ENCODE results near the gene GDPD3. TPM values are rescaled to one million over a fixed set of nuclear protein-coding genes. Genes with fewer than 3 reads are reported as not detected.

GDPD3 gene
- total and polyA plus RNA-seq, 2 of the 13 experiments (the other 11 are each of a cell fraction or from before 2014, with no cell fraction given), result 18.7 to 20.6 TPM

- TF ChIP-seq, protein P1, sequence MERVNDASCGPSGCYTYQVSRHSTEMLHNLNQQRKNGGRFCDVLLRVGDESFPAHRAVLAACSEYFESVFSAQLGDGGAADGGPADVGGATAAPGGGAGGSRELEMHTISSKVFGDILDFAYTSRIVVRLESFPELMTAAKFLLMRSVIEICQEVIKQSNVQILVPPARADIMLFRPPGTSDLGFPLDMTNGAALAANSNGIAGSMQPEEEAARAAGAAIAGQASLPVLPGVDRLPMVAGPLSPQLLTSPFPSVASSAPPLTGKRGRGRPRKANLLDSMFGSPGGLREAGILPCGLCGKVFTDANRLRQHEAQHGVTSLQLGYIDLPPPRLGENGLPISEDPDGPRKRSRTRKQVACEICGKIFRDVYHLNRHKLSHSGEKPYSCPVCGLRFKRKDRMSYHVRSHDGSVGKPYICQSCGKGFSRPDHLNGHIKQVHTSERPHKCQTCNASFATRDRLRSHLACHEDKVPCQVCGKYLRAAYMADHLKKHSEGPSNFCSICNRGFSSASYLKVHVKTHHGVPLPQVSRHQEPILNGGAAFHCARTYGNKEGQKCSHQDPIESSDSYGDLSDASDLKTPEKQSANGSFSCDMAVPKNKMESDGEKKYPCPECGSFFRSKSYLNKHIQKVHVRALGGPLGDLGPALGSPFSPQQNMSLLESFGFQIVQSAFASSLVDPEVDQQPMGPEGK (CRISPR knock-in tag; IDR thresholded peaks at IDR 0.05), result peak; percentile 73
- TF ChIP-seq RELA (CRISPR knock-in tag; IDR thresholded peaks at IDR 0.05) (no peak), TCF12 (IDR thresholded peaks at IDR 0.05) (no peak), TCF12 (CRISPR knock-in tag; IDR thresholded peaks at IDR 0.05) (no peak), CAMTA2 (CRISPR knock-in tag; IDR thresholded peaks at IDR 0.05; ENCODE audit: borderline replicate concordance) (no peak), ZSCAN31 (CRISPR knock-in tag; IDR thresholded peaks at IDR 0.05; ENCODE audit: low read depth) (peak; percentile 63), ZNF224 (CRISPR knock-in tag; IDR thresholded peaks at IDR 0.05) (0 out of 2 replicates have a peak, but pooled peaks have one; percentile 21), NR2C2 (CRISPR knock-in tag; IDR thresholded peaks at IDR 0.05; ENCODE audit: borderline replicate concordance) (peak; percentile 79), ZNF296 (CRISPR knock-in tag; conservative IDR thresholded peaks at IDR 0.05) (peak; percentile 77; the same call in 1 of the 2 replicates), ZSCAN21 (CRISPR knock-in tag; IDR thresholded peaks at IDR 0.05; ENCODE audit: borderline replicate concordance) (peak; percentile 87), IKZF4 (CRISPR knock-in tag; IDR thresholded peaks at IDR 0.05; ENCODE audit: borderline replicate concordance, low read depth, not compliant biosample characterization) (no peak), NFATC3 (CRISPR knock-in tag; IDR thresholded peaks at IDR 0.05) (0 out of 2 replicates have a peak, but pooled peaks have one; percentile 66), SAFB2 (CRISPR knock-in tag; IDR thresholded peaks at IDR 0.05; ENCODE audit: borderline replicate concordance, low read depth) (peak; percentile 73), ZFP62 (CRISPR knock-in tag; IDR thresholded peaks at IDR 0.05) (peak; percentile 99), HHEX (CRISPR knock-in tag; IDR thresholded peaks at IDR 0.05) (no peak), MXD1 (CRISPR knock-in tag; IDR thresholded peaks at IDR 0.05) (peak; percentile 55; the same call in 1 of the 2 replicates), CBX2 (IDR thresholded peaks at IDR 0.05; ENCODE audit: low read depth, low read length) (no peak), CBX2 (CRISPR knock-in tag; IDR thresholded peaks at IDR 0.05; ENCODE audit: low read depth) (no peak), AKAP8 (CRISPR knock-in tag; IDR thresholded peaks at IDR 0.05) (peak; percentile 21; the same call in 1 of the 2 replicates), GATAD1 (CRISPR knock-in tag; IDR thresholded peaks at IDR 0.05) (peak; percentile 83), ZNF337 (CRISPR knock-in tag; IDR thresholded peaks at IDR 0.05; ENCODE audit: borderline replicate concordance, low read depth) (no peak; the same call in 1 of the 2 replicates), ZNF17 (CRISPR knock-in tag; IDR thresholded peaks at IDR 0.05) (0 out of 2 replicates have a peak, but pooled peaks have one; percentile 35), ZIK1 (CRISPR knock-in tag; IDR thresholded peaks at IDR 0.05; ENCODE audit: borderline replicate concordance, low read depth) (peak; percentile 31), SOX5 (CRISPR knock-in tag; IDR thresholded peaks at IDR 0.05; ENCODE audit: borderline replicate concordance) (peak; percentile 28; the same call in 1 of the 2 replicates)
- TF ChIP-seq, protein P2, sequence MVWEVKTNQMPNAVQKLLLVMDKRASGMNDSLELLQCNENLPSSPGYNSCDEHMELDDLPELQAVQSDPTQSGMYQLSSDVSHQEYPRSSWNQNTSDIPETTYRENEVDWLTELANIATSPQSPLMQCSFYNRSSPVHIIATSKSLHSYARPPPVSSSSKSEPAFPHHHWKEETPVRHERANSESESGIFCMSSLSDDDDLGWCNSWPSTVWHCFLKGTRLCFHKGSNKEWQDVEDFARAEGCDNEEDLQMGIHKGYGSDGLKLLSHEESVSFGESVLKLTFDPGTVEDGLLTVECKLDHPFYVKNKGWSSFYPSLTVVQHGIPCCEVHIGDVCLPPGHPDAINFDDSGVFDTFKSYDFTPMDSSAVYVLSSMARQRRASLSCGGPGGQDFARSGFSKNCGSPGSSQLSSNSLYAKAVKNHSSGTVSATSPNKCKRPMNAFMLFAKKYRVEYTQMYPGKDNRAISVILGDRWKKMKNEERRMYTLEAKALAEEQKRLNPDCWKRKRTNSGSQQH (CRISPR knock-in tag; IDR thresholded peaks at IDR 0.05; ENCODE audit: low read depth), result 0 out of 2 replicates have a peak, but pooled peaks have one; percentile 39
These were observed 21.6 kb downstream of the GDPD3 start, which contains the start of gene TBX6 (continued) for GRCh38 chr16:30091474-30092372.

Measured in HepG2 (cell line).